Stimulated activated CD4-positive, alpha-beta T cell treated with anti-CD3 and anti-CD28 coated beads, Interleukin-12 subunit alpha, Interleukin-12 subunit beta, amount 100 ng/mL, for 4 hours (primary cell): ENCODE data around the gene TRIM33.
A peak's percentile ranks its signal among the peaks of the same experiment; 100 is the strongest.

Experiments used
- DNase-seq: peaks from one replicate; pipeline ENCODE4 v3.0.0-alpha.2; 2020

TRIM33 gene

GRCh38 chr1:114346480-114347029 is 164.4 kb downstream of the TRIM33 start:
- peak; percentile 97 for DNase-seq

- peak; percentile 5 for DNase-seq
Measured at GRCh38 chr1:114345930-114346479, 165.0 kb downstream of the TRIM33 start.

- no peak for DNase-seq
Measured at GRCh38 chr1:114344656-114345055, 166.3 kb downstream of the TRIM33 start.
